GM11168 (cell line): Measurements from ENCODE around the gene BCL2L1.
"Not testable (repeated sequence)": the region's sequence is repeated elsewhere in the genome, so short reads cannot be mapped to it uniquely, and the experiment has no call there.

Experiments used
- in situ Hi-C: fragments of 300-500 bp; cut with MboI; formaldehyde crosslinking; loops from one replicate; pipeline ENCODE4 v1.12.0; 2022; ENCODE audit warnings: low sequenced_read_pairs; ENCODE audit not compliant: unreplicated experiment

The BCL2L1 gene

DNA sequence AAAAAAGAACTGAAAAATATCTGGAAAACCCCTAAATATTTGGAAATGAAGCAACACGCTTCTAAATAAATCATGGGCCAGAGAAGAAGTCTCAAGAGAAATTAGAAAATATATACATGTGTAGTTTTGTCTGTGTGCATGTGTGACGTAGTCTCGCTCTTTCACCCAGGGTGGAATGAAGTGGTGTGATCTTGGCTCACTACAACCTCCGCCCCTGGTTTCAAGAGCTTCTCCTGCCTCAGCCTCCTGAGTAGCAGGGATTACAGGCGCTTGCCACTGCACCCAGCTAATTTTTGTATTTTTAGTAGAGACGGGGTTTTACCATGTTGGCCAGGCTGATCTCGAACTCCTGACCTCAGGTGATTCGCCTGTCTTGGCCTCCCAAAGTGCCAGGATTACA, 96.1 kb downstream of the BCL2L1 start:
- in situ Hi-C loops: not testable (repeated sequence)

DNA sequence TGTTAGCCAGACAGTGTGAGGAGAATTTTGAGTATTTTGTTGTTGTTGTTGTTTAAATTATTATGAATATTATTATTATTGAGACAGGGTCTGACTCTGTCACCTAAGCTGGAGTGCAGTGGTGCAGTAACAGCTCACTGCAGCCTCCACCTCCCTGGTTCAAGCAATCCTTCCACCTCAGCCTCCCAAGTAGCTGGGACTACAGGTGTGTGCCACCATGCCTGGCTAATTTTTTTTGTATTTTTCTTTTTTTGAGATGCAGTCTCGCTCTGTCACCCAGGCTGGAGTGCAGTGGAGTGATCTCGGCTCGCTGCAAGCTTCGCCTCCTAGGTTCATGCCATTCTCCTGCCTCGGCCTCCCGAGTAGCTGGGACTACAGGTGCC, 99.6 kb downstream of the BCL2L1 start:
- in situ Hi-C loops: not testable (repeated sequence)

DNA sequence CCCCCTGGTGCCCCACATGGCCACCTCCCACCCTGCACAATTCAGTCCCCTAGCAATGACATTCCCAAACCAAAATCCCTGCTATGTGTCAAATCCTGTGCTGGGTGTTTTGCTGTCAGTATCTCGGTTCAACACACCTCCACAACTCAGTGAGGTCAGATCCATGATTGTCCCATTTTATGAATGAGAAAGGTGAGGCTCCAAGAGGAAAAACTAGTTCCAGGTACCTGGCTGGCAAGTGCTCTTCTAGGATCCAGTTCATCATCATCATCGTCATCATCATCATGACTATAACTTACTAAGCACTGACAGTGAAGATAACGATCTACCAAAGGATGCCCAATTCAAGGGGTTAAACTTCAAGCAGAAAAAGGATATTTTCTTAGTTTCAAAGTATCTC, 102.4 kb downstream of the BCL2L1 start:
- in situ Hi-C loops: no loop called here

DNA sequence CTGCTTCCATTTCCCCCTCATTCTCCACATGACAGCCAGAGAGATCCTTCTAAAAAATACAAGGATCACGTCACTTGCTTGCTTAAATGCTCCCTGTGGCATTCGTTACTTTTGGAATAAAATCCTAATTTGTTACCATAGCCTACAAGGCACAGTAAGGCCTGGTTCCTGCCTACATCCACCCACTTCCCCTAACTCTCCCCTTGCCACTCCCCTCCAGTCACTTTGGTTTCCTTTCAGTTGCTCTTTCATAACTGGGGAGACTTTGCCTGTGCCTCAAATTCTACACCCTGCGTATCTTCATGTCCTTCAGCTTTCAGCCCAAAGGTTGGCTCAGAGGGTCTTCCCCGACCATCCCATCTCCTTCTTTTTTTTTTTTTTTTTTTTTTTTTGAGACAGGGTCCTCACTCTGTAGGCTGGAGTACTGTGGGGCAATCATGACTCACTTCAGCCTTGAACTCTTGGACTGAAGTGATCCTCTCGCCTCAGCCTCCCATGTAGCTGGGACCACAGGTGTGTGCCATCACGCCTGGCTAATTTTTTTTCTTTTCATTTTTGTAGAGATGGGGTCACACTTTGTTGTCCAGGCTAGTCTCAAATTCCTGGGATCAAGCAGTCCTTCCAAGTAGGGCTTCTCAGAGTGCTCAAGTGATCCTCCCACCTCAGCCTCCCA, 105.1 kb downstream of the BCL2L1 start:
- in situ Hi-C loops: no loop called here

DNA sequence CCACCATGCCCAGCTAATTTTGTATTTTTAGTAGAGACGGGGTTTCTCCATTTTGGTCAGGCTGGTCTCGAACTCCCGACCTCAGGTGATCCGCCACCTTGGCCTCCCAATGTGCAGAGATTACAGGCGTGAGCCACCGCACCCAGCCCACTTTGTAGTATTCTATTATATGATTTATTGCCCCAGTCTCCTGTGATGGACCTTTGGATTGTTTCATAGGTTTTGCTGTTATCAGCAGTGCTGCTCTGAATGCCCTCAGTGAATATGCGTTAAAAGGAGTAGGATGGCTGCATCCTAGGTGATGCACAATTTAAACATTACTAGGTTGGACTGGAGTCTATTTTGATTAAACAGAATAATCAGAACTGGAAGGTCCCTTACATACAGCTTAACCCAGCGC, 107.3 kb downstream of the BCL2L1 start:
- in situ Hi-C loops: no loop called here
